ENCODE data around the gene RHPN2.
"Not testable (repeated sequence)": the region's sequence is repeated elsewhere in the genome, so short reads cannot be mapped to it uniquely, and the experiment has no call there.

DNA sequence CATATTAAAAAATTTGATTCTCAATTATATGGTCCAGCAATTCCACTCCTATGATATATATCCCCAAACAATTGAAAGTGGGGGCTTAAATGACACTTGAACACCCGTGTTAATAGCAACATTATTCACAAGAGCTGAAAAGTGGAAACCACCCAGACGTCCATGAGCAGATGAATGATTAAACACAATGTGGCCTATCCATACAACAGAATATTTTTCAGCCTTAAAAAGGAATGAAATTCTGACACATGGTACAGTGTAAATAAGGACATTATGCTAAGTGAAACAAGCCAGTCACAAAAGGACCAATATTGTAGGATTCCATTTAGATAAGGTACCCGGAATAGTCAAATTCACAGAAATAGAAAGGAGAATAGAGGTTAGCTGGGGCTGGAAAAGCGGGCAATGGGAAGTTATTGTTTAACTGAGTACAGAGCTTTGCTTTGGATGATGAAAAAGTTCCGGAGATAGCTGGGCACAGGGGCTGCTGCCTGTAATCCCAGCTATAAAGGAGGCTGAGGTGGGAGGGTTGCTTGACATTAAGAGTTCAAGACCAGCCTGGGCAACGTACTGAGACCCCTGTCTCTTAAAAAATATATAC is 61.2 kb downstream of the RHPN2 start:
- TF ChIP-seq CTCF (conservative IDR thresholded peaks at IDR 0.05; ENCODE audit: low read length); EZH2phosphoT487 (IDR thresholded peaks at IDR 0.05; ENCODE audit: borderline replicate concordance): not testable (repeated sequence)

Data from Loucy (cell line).